Suprapubic skin (tissue), 4 donors: ENCODE measurements around the gene FRYL. TPM values are rescaled to one million over a fixed set of nuclear protein-coding genes. Genes with fewer than 3 reads are reported as not detected.
"Not testable (repeated sequence)": the region's sequence is repeated elsewhere in the genome, so short reads cannot be mapped to it uniquely, and the experiment has no call there.

Experiments used
- DNase-seq, 2 donors: peaks; one replicate each; pipeline ENCODE4 v3.0.0-alpha.2; 2019; ENCODE audit warnings: low spot score in 2 of 2
- H3K27ac ChIP-seq: fragments of 200-600 bp; sonication (generic); one replicate; pipeline ENCODE4 v1.5.1; 2019
- H3K27me3 ChIP-seq: fragments of 200-600 bp; sonication (generic); one replicate; pipeline ENCODE4 v1.5.1; 2019
- H3K36me3 ChIP-seq: fragments of 200-600 bp; sonication (generic); one replicate; pipeline ENCODE4 v1.5.1; 2019
- H3K4me1 ChIP-seq: fragments of 200-600 bp; sonication (generic); one replicate; pipeline ENCODE4 v1.5.1; 2019
- H3K4me3 ChIP-seq: fragments of 200-600 bp; sonication (generic); one replicate; pipeline ENCODE4 v1.5.1; 2019; ENCODE audit warnings: mild to moderate bottlenecking
- H3K9me3 ChIP-seq: fragments of 200-600 bp; sonication (generic); one replicate; pipeline ENCODE4 v1.5.1; 2019
- CTCF ChIP-seq, 2 donors: fragments of 200-600 bp in 1 of 2; fragments of 450-650 bp in 1 of 2; sonication (generic) in 1 of 2; IDR thresholded peaks; one replicate each; pipeline ENCODE4 v1.5.1; 2016 to 2019; ENCODE audit warnings: antibody characterized with exemption in 2 of 2, mild to moderate bottlenecking in 1 of 2, moderate library complexity in 1 of 2
- EP300 ChIP-seq: sonication (generic); formaldehyde crosslinking; IDR thresholded peaks from one replicate; pipeline ENCODE4 v1.6.1; 2017; ENCODE audit warnings: antibody characterized with exemption
- POLR2A ChIP-seq, 2 donors: fragments of 450-650 bp; IDR thresholded peaks; one replicate each; pipeline ENCODE4 v1.6.1; 2017; ENCODE audit warnings: antibody characterized with exemption in 2 of 2, mild to moderate bottlenecking in 2 of 2, moderate library complexity in 2 of 2
- POLR2AphosphoS5 ChIP-seq, 3 donors: sonication (generic); formaldehyde crosslinking; IDR thresholded peaks; one replicate each; pipeline ENCODE4 v1.6.1; 2017; ENCODE audit warnings: antibody characterized with exemption in 3 of 3
- WGBS: methylation state at CpG from one replicate; pipeline ENCODE4 v1.1.5; 2018; 5-methylcytosine and 5-hydroxymethylcytosine counted together
- total RNA-seq, 4 donors: library from RNA; depleted of rRNA; stranded (reverse); fragments of >200 nt; gene quantifications; one replicate each; pipeline ENCODE4 v1.1.0, GENCODE V29; 2016

FRYL gene
- total RNA-seq, 4 donors from 2014 or later: 48.4 to 168 (median 73.5) TPM

DNA sequence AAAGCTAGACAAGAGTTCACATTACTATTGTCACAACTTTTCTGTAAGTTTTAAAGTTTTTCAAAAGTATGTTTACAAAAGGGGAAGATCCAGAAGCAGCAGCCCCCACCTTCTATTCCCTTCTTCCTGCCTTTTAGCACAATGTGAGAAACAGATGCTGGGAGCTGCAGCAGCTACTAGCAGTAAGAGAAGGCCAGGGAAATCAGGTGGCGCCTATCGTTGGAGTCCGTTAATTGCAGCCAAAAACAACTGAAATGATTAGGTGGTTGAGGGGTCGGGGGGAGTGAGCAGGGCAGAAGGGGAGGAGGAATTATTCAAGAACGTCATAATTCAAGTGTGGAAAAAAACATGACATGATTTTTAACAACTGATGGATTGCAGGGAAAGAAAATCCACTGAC lies 27.4 kb downstream of the FRYL start:
- DNase-seq: no peak
- WGBS: 38% methylated on average over 5 of the region's 5 CpGs
- TF ChIP-seq EP300: no peak
- TF ChIP-seq CTCF (IDR thresholded peaks at IDR 0.05): no peak
- no peak for TF ChIP-seq POLR2A (IDR thresholded peaks at IDR 0.05)
- no peak for TF ChIP-seq POLR2AphosphoS5 (IDR thresholded peaks at IDR 0.05)

DNA sequence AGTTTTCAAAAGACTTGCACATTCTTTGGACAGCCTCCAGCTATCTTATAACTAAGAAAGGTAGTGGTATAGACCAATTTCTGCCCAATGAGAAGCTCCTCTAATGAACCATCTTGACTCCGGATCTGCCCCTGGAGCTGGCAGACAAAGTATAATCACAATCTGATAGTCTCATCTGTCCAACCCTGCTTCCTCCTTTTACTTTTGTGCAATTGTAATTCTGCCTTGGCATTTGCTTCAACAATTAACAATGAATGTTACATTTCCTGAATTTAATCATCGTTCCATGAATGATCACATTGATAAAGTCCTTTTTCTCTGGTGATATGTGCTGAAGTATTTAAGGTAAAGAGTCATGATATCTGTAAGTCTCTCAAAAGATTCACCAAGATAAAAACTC lies 27.8 kb downstream of the FRYL start:
- no peak overlapping the region for H3K4me3 ChIP-seq
- H3K27me3 ChIP-seq: no peaks in the 10 kb centered on the region
- 55% methylated on average over 2 of the region's 2 CpGs for WGBS

More for the DNA sequence above, 27.4 kb downstream of the FRYL start:
- Histone ChIP-seq H3K9me3 (no peaks in the 10 kb centered on the region), H3K4me1 (peaks cover 13% of the 10 kb centered on the region), H3K27ac (no peak overlapping the region), H3K27me3 (no peaks in the 10 kb centered on the region), H3K4me3 (no peak overlapping the region), H3K36me3 (no peaks in the 10 kb centered on the region)

GRCh38 chr4:48748949-48749596 lies 31.0 kb downstream of the FRYL start:
- DNase-seq: no peak
- Histone ChIP-seq H3K27ac (no peak overlapping the region), H3K27me3 (no peaks in the 10 kb centered on the region), H3K4me1 (peaks cover 20% of the 10 kb centered on the region), H3K4me3 (no peak overlapping the region), H3K36me3 (no peaks in the 10 kb centered on the region), H3K9me3 (no peaks in the 10 kb centered on the region)
- 91% methylated on average over 11 of the region's 11 CpGs for WGBS
- TF ChIP-seq EP300 (no peak), POLR2AphosphoS5 (IDR thresholded peaks at IDR 0.05) (no peak), CTCF (IDR thresholded peaks at IDR 0.05) (no peak), POLR2A (IDR thresholded peaks at IDR 0.05) (no peak)

More for the DNA sequence above, 27.8 kb downstream of the FRYL start:
- Histone ChIP-seq H3K4me1 (peaks cover 13% of the 10 kb centered on the region), H3K27ac (no peak overlapping the region), H3K9me3 (no peaks in the 10 kb centered on the region), H3K36me3 (no peaks in the 10 kb centered on the region)
- TF ChIP-seq CTCF (IDR thresholded peaks at IDR 0.05): no peak
- DNase-seq: no peak

DNA sequence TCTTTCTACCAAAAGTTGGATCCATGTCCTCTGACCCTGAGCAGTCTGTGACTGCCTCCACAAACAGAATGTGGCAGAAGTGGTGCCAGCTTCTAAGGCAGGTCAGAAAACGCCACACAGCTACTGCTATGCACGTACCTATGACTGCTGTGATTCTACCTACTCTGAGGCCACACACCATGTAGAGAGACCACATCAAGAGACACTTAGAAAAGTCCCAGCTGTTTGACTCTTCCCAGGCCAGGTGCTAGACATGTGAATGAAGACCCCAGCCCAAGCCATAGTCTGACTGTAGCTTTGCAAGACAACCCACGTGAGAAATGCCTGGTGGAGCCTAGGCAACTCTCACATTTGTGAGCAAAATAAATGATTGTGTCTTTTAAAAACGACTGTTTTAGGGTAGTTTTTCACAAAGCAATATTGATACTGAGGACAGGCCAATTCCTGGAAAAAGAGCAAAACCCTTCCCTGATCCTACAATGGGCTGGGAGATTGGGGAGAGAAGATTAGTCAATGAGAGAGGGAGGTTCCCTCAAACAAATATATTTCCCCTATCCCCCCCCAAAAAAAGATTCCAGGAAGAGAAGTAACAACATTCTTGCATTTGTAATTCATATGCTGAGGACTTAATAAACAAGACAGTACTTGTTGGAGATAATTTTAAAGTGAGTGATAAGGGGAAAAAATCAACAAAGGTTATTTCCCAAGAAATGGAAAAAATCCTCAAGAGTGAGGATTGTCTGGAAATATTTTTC lies 33.3 kb downstream of the FRYL start:
- H3K27me3 ChIP-seq: no peaks in the 10 kb centered on the region
- DNase-seq: no peak
- H3K9me3 ChIP-seq: no peaks in the 10 kb centered on the region
- H3K36me3 ChIP-seq: no peaks in the 10 kb centered on the region
- WGBS: 48% methylated on average over 4 of the region's 4 CpGs
- no peak overlapping the region for H3K4me3 ChIP-seq
- TF ChIP-seq POLR2AphosphoS5 (IDR thresholded peaks at IDR 0.05) (no peak), POLR2A (IDR thresholded peaks at IDR 0.05) (no peak), CTCF (IDR thresholded peaks at IDR 0.05) (no peak), EP300 (no peak)
- no peak overlapping the region for H3K27ac ChIP-seq
- peaks cover 15% of the 10 kb centered on the region for H3K4me1 ChIP-seq

DNA sequence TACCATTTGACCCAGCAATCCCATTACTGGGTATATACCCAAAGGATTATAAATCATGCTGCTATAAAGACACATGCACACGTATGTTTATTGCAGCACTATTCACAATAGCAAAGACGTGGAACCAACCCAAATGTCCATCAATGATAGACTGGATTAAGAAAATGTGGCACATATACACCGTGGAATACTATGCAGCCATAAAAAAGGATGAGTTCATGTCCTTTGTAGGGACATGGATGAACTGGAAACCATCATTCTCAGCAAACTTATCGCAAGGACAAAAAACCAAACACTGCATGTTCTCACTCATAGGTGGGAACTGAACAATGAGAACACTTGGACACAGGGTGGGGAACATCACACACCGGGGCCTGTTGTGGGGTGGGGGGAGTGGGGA lies 34.9 kb downstream of the FRYL start:
- not testable (repeated sequence) for H3K9me3 ChIP-seq, H3K27ac ChIP-seq, H3K27me3 ChIP-seq, H3K36me3 ChIP-seq, H3K4me1 ChIP-seq, H3K4me3 ChIP-seq, DNase-seq
- WGBS: 96% methylated on average over 5 of the region's 5 CpGs
